WTC11 (cell line): Measurements from ENCODE around the gene HNRNPUL2. TPM values are rescaled to one million over a fixed set of nuclear protein-coding genes. Genes with fewer than 3 reads are reported as not detected.

Source experiments
- ATAC-seq: fragments of 200-7000 bp; cut with Tn5 transposase; 2 replicates; pipeline ENCODE4 v1.10.0; 2021; ENCODE audit warnings: mild to moderate bottlenecking, moderate library complexity
- CTCF ChIA-PET: fragments of 300-600 bp; sonication (Branson Sonifier 250); formaldehyde crosslinking; loops from one replicate; lab custom pipeline; 2021; ENCODE audit warnings: antibody characterized with exemption; lab: Charles Lee
- POLR2A ChIA-PET: fragments of 350-600 bp; sonication (Branson Sonifier 250); formaldehyde crosslinking; loops from one replicate; lab custom pipeline; 2021; ENCODE audit warnings: antibody characterized with exemption; lab: Charles Lee
- DNase-seq: peaks from one replicate; pipeline ENCODE4 v3.0.0; 2021; ENCODE audit warnings: low spot score
- H3K27ac Mint-ChIP-seq: 2 replicates; pipeline ENCODE4 v1.8.0; 2021; ENCODE audit warnings: mixed read lengths
- H3K27me3 Mint-ChIP-seq: 2 replicates; pipeline ENCODE4 v1.8.0; 2021; ENCODE audit warnings: low read depth, mild to moderate bottlenecking, moderate library complexity, mixed read lengths
- H3K36me3 Mint-ChIP-seq: 2 replicates; pipeline ENCODE4 v1.8.0; 2021; ENCODE audit warnings: mixed read lengths
- H3K4me1 Mint-ChIP-seq: 2 replicates; pipeline ENCODE4 v1.8.0; 2022; ENCODE audit warnings: mixed read lengths
- H3K4me3 Mint-ChIP-seq: 2 replicates; pipeline ENCODE4 v1.8.0; 2021; ENCODE audit warnings: mild to moderate bottlenecking, moderate library complexity, mixed read lengths
- H3K9me3 Mint-ChIP-seq: 2 replicates; pipeline ENCODE4 v1.8.0; 2021; ENCODE audit warnings: mixed read lengths
- ATF1 ChIP-seq: sonication (generic); formaldehyde crosslinking; IDR thresholded peaks from 2 replicates; pipeline ENCODE4 v1.8.1; 2023; ENCODE audit warnings: mild to moderate bottlenecking, moderate library complexity, missing genetic modification reagents
- CBFB ChIP-seq: sonication (generic); formaldehyde crosslinking; IDR thresholded peaks from 2 replicates; pipeline ENCODE4 v1.8.1; 2022; ENCODE audit warnings: mild to moderate bottlenecking, low read depth, missing genetic modification reagents
- CREB1 ChIP-seq: sonication (generic); formaldehyde crosslinking; IDR thresholded peaks from 2 replicates; pipeline ENCODE4 v1.8.0; 2023; ENCODE audit warnings: mild to moderate bottlenecking, missing genetic modification reagents
- CREM ChIP-seq: sonication (generic); formaldehyde crosslinking; IDR thresholded peaks from 2 replicates; pipeline ENCODE4 v1.8.1; 2022; ENCODE audit warnings: mild to moderate bottlenecking, missing genetic modification reagents, moderate library complexity
- EMX1 ChIP-seq: fragments of 250-450 bp; sonication (Bioruptor Pico); IDR thresholded peaks from 2 replicates; pipeline ENCODE4 v1.8.0; 2021; ENCODE audit warnings: mild to moderate bottlenecking
- ESRRA ChIP-seq: sonication (generic); formaldehyde crosslinking; IDR thresholded peaks from 2 replicates; pipeline ENCODE4 v1.8.1; 2022; ENCODE audit warnings: mild to moderate bottlenecking, missing genetic modification reagents, borderline replicate concordance
- FOXK1 ChIP-seq: sonication (generic); formaldehyde crosslinking; IDR thresholded peaks from 2 replicates; pipeline ENCODE4 v1.8.0; 2022; ENCODE audit warnings: mild to moderate bottlenecking, moderate library complexity, missing genetic modification reagents
- FOXP1 ChIP-seq: sonication (generic); formaldehyde crosslinking; IDR thresholded peaks from 2 replicates; pipeline ENCODE4 v1.8.0; 2022; ENCODE audit warnings: missing genetic modification reagents, mild to moderate bottlenecking, moderate library complexity, borderline replicate concordance
- GABPB1 ChIP-seq: sonication (generic); formaldehyde crosslinking; IDR thresholded peaks from 2 replicates; pipeline ENCODE4 v1.8.1; 2023; ENCODE audit warnings: mild to moderate bottlenecking, missing genetic modification reagents
- HMGA2 ChIP-seq: fragments of 250-450 bp; sonication (Bioruptor Pico); IDR thresholded peaks from 2 replicates; pipeline ENCODE4 v1.4.0; 2021; ENCODE audit warnings: mild to moderate bottlenecking, moderate library complexity
- MXD4 ChIP-seq: fragments of 250-450 bp; sonication (Bioruptor Pico); IDR thresholded peaks from 2 replicates; pipeline ENCODE4 v1.8.0; 2021; ENCODE audit warnings: mild to moderate bottlenecking, moderate library complexity, borderline replicate concordance
- NR3C1 ChIP-seq: sonication (generic); formaldehyde crosslinking; conservative IDR thresholded peaks from 2 replicates; pipeline ENCODE4 v1.8.1; 2023; ENCODE audit warnings: low read depth, mild to moderate bottlenecking, missing genetic modification reagents
- PRRX2 ChIP-seq: fragments of 250-450 bp; sonication (Bioruptor Pico); IDR thresholded peaks from 2 replicates; pipeline ENCODE4 v1.8.0; 2021; ENCODE audit warnings: mild to moderate bottlenecking
- SMAD3 ChIP-seq: sonication (generic); formaldehyde crosslinking; IDR thresholded peaks from 2 replicates; pipeline ENCODE4 v1.8.0; 2022; ENCODE audit warnings: missing genetic modification reagents, mild to moderate bottlenecking, borderline replicate concordance
- SP1 ChIP-seq: sonication (generic); formaldehyde crosslinking; conservative IDR thresholded peaks from 2 replicates; pipeline ENCODE4 v1.8.1; 2022; ENCODE audit warnings: missing genetic modification reagents
- TCF7 ChIP-seq: sonication (generic); formaldehyde crosslinking; IDR thresholded peaks from 2 replicates; pipeline ENCODE4 v1.8.0; 2022; ENCODE audit warnings: mild to moderate bottlenecking, low read depth, missing genetic modification reagents, moderate library complexity
- TP53 ChIP-seq: sonication (generic); formaldehyde crosslinking; IDR thresholded peaks from 2 replicates; pipeline ENCODE4 v1.8.1; 2023; ENCODE audit warnings: mild to moderate bottlenecking, missing genetic modification reagents
- ZNF232 ChIP-seq: sonication (generic); formaldehyde crosslinking; IDR thresholded peaks from 2 replicates; pipeline ENCODE4 v1.8.0; 2022; ENCODE audit warnings: mild to moderate bottlenecking, missing genetic modification reagents
- ZNF396 ChIP-seq: fragments of 250-450 bp; sonication (Bioruptor Pico); IDR thresholded peaks from 2 replicates; pipeline ENCODE4 v1.8.0; 2021; ENCODE audit warnings: mild to moderate bottlenecking, moderate library complexity, borderline replicate concordance
- ZNF671 ChIP-seq: fragments of 250-450 bp; sonication (Bioruptor Pico); IDR thresholded peaks from 2 replicates; pipeline ENCODE4 v1.8.0; 2021; ENCODE audit warnings: mild to moderate bottlenecking
- total RNA-seq: library from RNA; stranded (reverse); gene quantifications from 3 replicates; pipeline ENCODE4 v1.2.3, GENCODE V29; 2021
- TF ChIP-seq, protein P1 (sequence below): sonication (generic); formaldehyde crosslinking; IDR thresholded peaks from 2 replicates; pipeline ENCODE4 v1.8.1; 2022; ENCODE audit warnings: mild to moderate bottlenecking, moderate library complexity, missing genetic modification reagents
- TF ChIP-seq, protein P2 (sequence below): sonication (generic); formaldehyde crosslinking; IDR thresholded peaks from 2 replicates; pipeline ENCODE4 v1.8.1; 2023; ENCODE audit warnings: mild to moderate bottlenecking, moderate library complexity, missing genetic modification reagents
- TF ChIP-seq, protein P3 (sequence below): sonication (generic); formaldehyde crosslinking; IDR thresholded peaks from 2 replicates; pipeline ENCODE4 v1.8.0; 2022; ENCODE audit warnings: mild to moderate bottlenecking, missing genetic modification reagents
- TF ChIP-seq, protein P4 (sequence below): sonication (generic); formaldehyde crosslinking; IDR thresholded peaks from 2 replicates; pipeline ENCODE4 v1.8.0; 2022; ENCODE audit warnings: mild to moderate bottlenecking, missing genetic modification reagents
- TF ChIP-seq, protein P5 (sequence below): sonication (generic); formaldehyde crosslinking; IDR thresholded peaks from 2 replicates; pipeline ENCODE4 v1.8.1; 2023; ENCODE audit warnings: mild to moderate bottlenecking, missing genetic modification reagents
- TF ChIP-seq, protein P6 (sequence below): fragments of 250-450 bp; sonication (Bioruptor Pico); conservative IDR thresholded peaks from 2 replicates; pipeline ENCODE4 v1.9.0; 2021; ENCODE audit warnings: mild to moderate bottlenecking
- TF ChIP-seq, protein P7 (sequence below): sonication (generic); formaldehyde crosslinking; IDR thresholded peaks from 2 replicates; pipeline ENCODE4 v1.8.1; 2023; ENCODE audit warnings: mild to moderate bottlenecking, missing genetic modification reagents, moderate library complexity

The HNRNPUL2 gene
- total RNA-seq, 1 experiment from 2014 or later: 42.1 TPM

DNA sequence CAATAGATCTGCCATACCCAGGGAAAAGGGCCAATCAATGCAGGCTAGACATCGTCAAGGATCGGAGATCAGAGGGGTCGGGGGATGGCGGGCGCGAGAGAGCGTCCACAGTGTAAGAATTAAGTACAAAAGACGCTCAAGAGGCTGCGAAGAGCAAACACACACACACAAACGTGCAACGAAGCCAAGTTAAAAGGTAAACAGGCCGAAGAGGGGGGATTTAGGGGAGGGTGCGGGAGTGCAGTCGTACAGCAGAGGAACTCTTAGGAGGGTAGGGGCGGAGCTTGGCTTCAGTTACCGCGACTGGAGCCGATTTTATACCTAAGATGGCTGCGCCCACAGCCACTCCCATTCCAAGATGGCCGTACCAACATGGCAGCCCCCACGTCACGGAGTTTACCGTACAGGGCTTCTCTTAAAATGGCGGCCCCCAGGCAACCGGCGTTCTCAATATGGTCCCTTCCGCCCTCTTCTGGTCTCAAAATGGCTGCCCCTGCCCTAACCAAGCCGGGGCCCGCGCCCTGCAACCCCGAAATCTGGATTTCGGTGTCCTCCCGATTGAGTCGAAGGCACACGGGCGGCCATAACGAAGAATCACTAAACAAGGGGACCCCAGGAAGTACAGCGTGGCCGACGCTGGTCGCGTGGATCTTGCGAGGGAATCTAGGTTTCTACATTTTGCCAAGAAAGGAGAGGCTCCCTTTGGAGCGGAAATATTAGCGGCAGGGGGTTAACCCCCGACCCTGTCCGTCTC is 17.8 kb downstream of the HNRNPUL2 start:
- H3K27ac Mint-ChIP-seq: peak overlapping the region; percentile 100
- ATAC-seq (peak; percentile 51), DNase-seq (peak; percentile 96)
- POLR2A ChIA-PET: interaction anchor here (0.6 to 6.0 kb wide), 15 partner anchors 18 to 321 kb away, joined by 3 to 35 read pairs (median 7); partner anchors contain the start of genes C11orf98, CSKMT, EEF1G and HNRNPUL2
- no peaks in the 10 kb centered on the region for H3K9me3 Mint-ChIP-seq
- H3K4me1 Mint-ChIP-seq: peaks cover 46% of the 10 kb centered on the region
- CTCF ChIA-PET: interaction anchor here (0.6 to 4.0 kb wide), 12 partner anchors 15 to 285 kb away, joined by 3 to 24 read pairs (median 3); partner anchors contain the start of genes C11orf98, CSKMT, HNRNPUL2 and STX5
- peak overlapping the region; percentile 92 for H3K4me3 Mint-ChIP-seq
- H3K36me3 Mint-ChIP-seq: peaks cover 38% of the 10 kb centered on the region
- H3K27me3 Mint-ChIP-seq: no peaks in the 10 kb centered on the region; the same call in 1 of the 2 replicates
- peak; percentile 6; the same call in 1 of the 2 replicates for TF ChIP-seq CREB1 (CRISPR knock-in tag)
- peak; percentile 13; the same call in 1 of the 2 replicates for TF ChIP-seq FOXK1
- peak; percentile 71 for TF ChIP-seq ZNF232 (CRISPR knock-in tag)
- peak; percentile 20; the same call in 1 of the 2 replicates for TF ChIP-seq PRRX2 (CRISPR knock-in tag)
- TF ChIP-seq GABPB1 (CRISPR knock-in tag): no peak
- TF ChIP-seq, protein P1, sequence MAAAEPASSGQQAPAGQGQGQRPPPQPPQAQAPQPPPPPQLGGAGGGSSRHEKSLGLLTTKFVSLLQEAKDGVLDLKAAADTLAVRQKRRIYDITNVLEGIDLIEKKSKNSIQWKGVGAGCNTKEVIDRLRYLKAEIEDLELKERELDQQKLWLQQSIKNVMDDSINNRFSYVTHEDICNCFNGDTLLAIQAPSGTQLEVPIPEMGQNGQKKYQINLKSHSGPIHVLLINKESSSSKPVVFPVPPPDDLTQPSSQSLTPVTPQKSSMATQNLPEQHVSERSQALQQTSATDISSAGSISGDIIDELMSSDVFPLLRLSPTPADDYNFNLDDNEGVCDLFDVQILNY: peak; percentile 88
- TF ChIP-seq TCF7: no peak
- TF ChIP-seq CBFB: no peak
- TF ChIP-seq ESRRA (CRISPR knock-in tag): peak; percentile 55; the same call in 1 of the 2 replicates
- TF ChIP-seq TP53 (CRISPR knock-in tag): peak; percentile 3; the same call in 1 of the 2 replicates
- TF ChIP-seq, protein P2, sequence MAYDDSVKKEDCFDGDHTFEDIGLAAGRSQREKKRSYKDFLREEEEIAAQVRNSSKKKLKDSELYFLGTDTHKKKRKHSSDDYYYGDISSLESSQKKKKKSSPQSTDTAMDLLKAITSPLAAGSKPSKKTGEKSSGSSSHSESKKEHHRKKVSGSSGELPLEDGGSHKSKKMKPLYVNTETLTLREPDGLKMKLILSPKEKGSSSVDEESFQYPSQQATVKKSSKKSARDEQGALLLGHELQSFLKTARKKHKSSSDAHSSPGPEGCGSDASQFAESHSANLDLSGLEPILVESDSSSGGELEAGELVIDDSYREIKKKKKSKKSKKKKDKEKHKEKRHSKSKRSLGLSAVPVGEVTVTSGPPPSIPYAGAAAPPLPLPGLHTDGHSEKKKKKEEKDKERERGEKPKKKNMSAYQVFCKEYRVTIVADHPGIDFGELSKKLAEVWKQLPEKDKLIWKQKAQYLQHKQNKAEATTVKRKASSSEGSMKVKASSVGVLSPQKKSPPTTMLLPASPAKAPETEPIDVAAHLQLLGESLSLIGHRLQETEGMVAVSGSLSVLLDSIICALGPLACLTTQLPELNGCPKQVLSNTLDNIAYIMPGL (CRISPR knock-in tag): peak; percentile 85
- peak; percentile 57; the same call in 1 of the 2 replicates for TF ChIP-seq ZNF671 (CRISPR knock-in tag)
- peak; percentile 68 for TF ChIP-seq SP1
- no peak for TF ChIP-seq MXD4
- TF ChIP-seq, protein P3, sequence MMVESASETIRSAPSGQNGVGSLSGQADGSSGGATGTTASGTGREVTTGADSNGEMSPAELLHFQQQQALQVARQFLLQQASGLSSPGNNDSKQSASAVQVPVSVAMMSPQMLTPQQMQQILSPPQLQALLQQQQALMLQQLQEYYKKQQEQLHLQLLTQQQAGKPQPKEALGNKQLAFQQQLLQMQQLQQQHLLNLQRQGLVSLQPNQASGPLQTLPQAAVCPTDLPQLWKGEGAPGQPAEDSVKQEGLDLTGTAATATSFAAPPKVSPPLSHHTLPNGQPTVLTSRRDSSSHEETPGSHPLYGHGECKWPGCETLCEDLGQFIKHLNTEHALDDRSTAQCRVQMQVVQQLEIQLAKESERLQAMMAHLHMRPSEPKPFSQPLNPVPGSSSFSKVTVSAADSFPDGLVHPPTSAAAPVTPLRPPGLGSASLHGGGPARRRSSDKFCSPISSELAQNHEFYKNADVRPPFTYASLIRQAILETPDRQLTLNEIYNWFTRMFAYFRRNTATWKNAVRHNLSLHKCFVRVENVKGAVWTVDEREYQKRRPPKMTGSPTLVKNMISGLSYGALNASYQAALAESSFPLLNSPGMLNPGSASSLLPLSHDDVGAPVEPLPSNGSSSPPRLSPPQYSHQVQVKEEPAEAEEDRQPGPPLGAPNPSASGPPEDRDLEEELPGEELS (CRISPR knock-in tag): no peak
- TF ChIP-seq, protein P4, sequence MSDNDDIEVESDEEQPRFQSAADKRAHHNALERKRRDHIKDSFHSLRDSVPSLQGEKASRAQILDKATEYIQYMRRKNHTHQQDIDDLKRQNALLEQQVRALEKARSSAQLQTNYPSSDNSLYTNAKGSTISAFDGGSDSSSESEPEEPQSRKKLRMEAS (CRISPR knock-in tag): peak; percentile 83; the same call in 1 of the 2 replicates
- 0 out of 2 replicates have a peak, but pooled peaks have one; percentile 80 for TF ChIP-seq EMX1 (CRISPR knock-in tag)
- TF ChIP-seq CREM (CRISPR knock-in tag): peak; percentile 65; the same call in 1 of the 2 replicates
- peak; percentile 71 for TF ChIP-seq ATF1
- TF ChIP-seq NR3C1 (CRISPR knock-in tag): peak; percentile 49; the same call in 1 of the 2 replicates
- TF ChIP-seq, protein P5, sequence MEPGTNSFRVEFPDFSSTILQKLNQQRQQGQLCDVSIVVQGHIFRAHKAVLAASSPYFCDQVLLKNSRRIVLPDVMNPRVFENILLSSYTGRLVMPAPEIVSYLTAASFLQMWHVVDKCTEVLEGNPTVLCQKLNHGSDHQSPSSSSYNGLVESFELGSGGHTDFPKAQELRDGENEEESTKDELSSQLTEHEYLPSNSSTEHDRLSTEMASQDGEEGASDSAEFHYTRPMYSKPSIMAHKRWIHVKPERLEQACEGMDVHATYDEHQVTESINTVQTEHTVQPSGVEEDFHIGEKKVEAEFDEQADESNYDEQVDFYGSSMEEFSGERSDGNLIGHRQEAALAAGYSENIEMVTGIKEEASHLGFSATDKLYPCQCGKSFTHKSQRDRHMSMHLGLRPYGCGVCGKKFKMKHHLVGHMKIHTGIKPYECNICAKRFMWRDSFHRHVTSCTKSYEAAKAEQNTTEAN (CRISPR knock-in tag): no peak
- TF ChIP-seq ZNF396 (CRISPR knock-in tag): 0 out of 2 replicates have a peak, but pooled peaks have one; percentile 61
- TF ChIP-seq SMAD3 (CRISPR knock-in tag): 0 out of 2 replicates have a peak, but pooled peaks have one; percentile 56
- TF ChIP-seq, protein P6, sequence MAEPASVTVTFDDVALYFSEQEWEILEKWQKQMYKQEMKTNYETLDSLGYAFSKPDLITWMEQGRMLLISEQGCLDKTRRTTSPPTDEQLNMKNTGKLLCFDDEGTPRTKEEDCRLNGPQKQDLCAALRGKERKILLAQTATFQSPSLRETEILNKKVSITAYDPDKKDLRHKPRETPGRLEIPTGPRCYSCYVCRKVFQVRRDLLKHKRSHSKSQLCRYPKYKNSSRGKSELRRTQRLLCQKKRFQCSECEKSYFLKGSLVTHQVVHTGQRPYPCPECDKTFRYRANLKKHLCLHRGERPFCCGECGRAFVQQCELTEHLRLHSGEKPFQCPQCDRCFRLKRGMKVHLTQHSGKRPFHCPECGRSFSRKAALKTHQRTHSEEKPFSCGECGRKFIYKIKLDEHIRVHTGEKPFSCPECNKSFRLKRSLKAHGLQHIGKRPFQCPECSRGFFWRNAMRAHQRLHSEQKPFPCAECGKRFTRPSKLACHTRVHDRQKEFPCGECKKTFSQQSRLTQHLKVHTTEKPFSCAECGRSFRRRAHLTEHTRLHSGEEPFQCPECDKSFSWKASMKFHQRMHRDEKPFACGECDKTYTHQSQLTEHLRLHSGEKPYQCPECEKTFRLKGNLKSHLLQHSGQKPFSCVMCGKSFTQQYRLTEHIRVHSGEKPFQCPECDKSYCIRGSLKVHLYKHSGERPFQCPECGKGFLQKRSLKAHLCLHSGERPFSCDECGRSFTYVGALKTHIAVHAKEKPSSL: no peak
- peak; percentile 42; the same call in 1 of the 2 replicates for TF ChIP-seq FOXP1 (CRISPR knock-in tag)
- TF ChIP-seq, protein P7, sequence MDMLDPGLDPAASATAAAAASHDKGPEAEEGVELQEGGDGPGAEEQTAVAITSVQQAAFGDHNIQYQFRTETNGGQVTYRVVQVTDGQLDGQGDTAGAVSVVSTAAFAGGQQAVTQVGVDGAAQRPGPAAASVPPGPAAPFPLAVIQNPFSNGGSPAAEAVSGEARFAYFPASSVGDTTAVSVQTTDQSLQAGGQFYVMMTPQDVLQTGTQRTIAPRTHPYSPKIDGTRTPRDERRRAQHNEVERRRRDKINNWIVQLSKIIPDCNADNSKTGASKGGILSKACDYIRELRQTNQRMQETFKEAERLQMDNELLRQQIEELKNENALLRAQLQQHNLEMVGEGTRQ (CRISPR knock-in tag): no peak
- no peak for TF ChIP-seq HMGA2 (CRISPR knock-in tag)
